ENCODE results near the gene ZBTB16. TPM values are rescaled to one million over a fixed set of nuclear protein-coding genes. Genes with fewer than 3 reads are reported as not detected.

The ZBTB16 gene
- polyA plus RNA-seq, 1 donor from 2014 or later: 0.45 TPM

GRCh38 chr11:114128399-114128798 lies 68.9 kb downstream of the ZBTB16 start:
- H3K9me3 ChIP-seq (ENCODE audit: low read length): no peaks in the 10 kb centered on the region
- peaks cover 22% of the 10 kb centered on the region for H3K79me2 ChIP-seq (replicated peaks; ENCODE audit: insufficient read depth, low read length)
- H3F3A ChIP-seq (ENCODE audit: insufficient read depth, low read length, poor library complexity, severe bottlenecking): peaks cover 3% of the 10 kb centered on the region
- H3K27ac ChIP-seq (ENCODE audit: low read length): no peak overlapping the region
- no peaks in the 10 kb centered on the region for H3K9me2 ChIP-seq (ENCODE audit: insufficient read depth, low read length)
- no peaks in the 10 kb centered on the region for H4K20me1 ChIP-seq (ENCODE audit: insufficient read depth)
- H3K27me3 ChIP-seq (ENCODE audit: insufficient read depth, low read depth, low read length): no peaks in the 10 kb centered on the region
- TF ChIP-seq EP300 (conservative IDR thresholded peaks at IDR 0.05; ENCODE audit: poor library complexity, severe bottlenecking) (no peak), MXI1 (conservative IDR thresholded peaks at IDR 0.05; ENCODE audit: poor library complexity, severe bottlenecking) (no peak), RAD21 (conservative IDR thresholded peaks at IDR 0.05) (no peak), EZH2 (IDR thresholded peaks at IDR 0.05; ENCODE audit: borderline replicate concordance, insufficient read depth, low read length, poor library complexity, severe bottlenecking) (no peak), REST (IDR thresholded peaks at IDR 0.05; ENCODE audit: borderline replicate concordance) (no peak), POLR2AphosphoS5 (IDR thresholded peaks at IDR 0.05) (no peak), SMC3 (conservative IDR thresholded peaks at IDR 0.05; ENCODE audit: poor library complexity) (no peak), TAF1 (IDR thresholded peaks at IDR 0.05; ENCODE audit: low read depth) (no peak)
- TF ChIP-seq, protein P1, sequence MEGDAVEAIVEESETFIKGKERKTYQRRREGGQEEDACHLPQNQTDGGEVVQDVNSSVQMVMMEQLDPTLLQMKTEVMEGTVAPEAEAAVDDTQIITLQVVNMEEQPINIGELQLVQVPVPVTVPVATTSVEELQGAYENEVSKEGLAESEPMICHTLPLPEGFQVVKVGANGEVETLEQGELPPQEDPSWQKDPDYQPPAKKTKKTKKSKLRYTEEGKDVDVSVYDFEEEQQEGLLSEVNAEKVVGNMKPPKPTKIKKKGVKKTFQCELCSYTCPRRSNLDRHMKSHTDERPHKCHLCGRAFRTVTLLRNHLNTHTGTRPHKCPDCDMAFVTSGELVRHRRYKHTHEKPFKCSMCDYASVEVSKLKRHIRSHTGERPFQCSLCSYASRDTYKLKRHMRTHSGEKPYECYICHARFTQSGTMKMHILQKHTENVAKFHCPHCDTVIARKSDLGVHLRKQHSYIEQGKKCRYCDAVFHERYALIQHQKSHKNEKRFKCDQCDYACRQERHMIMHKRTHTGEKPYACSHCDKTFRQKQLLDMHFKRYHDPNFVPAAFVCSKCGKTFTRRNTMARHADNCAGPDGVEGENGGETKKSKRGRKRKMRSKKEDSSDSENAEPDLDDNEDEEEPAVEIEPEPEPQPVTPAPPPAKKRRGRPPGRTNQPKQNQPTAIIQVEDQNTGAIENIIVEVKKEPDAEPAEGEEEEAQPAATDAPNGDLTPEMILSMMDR (IDR thresholded peaks at IDR 0.05; ENCODE audit: poor library complexity, severe bottlenecking): no peak
- H3K36me3 ChIP-seq (ENCODE audit: insufficient read depth, low read length): no peaks in the 10 kb centered on the region
- H3K9ac ChIP-seq (ENCODE audit: low read length): no peak overlapping the region
- no peak overlapping the region for H3K4me3 ChIP-seq (ENCODE audit: low read length)
- H3K4me2 ChIP-seq (ENCODE audit: low read length): no peak overlapping the region
- no peak overlapping the region for H2AFZ ChIP-seq (ENCODE audit: low read depth, low read length)

DNA sequence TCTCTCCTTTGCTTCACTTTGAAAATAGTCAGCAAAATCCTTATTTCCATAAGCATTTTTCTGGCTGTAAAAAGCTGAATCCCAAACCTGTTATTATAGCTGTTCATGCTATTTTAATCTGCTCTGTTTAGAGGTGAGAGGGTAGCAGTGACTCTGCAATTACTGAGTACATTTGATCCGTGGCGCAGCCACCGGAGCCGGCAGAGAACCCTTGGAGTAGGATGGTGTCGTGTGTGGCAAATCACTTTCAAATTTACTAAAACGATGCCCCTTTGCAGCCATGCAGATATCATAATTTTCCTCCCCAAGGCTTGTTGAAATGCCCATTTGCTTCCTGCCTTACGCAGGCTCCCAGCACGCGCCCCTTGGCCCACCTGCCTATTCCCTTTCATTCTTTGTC lies 69.6 kb downstream of the ZBTB16 start:
- no peaks in the 10 kb centered on the region for H3K9me3 ChIP-seq (ENCODE audit: low read length)
- no peaks in the 10 kb centered on the region for H3K36me3 ChIP-seq (ENCODE audit: insufficient read depth, low read length)
- no peak overlapping the region for H3K4me3 ChIP-seq (ENCODE audit: low read length)
- no peak for TF ChIP-seq SMC3 (conservative IDR thresholded peaks at IDR 0.05; ENCODE audit: poor library complexity)
- TF ChIP-seq, protein P1 (IDR thresholded peaks at IDR 0.05; ENCODE audit: poor library complexity, severe bottlenecking): no peak
- TF ChIP-seq MXI1 (conservative IDR thresholded peaks at IDR 0.05; ENCODE audit: poor library complexity, severe bottlenecking): no peak
- TF ChIP-seq REST (IDR thresholded peaks at IDR 0.05; ENCODE audit: borderline replicate concordance): no peak
- no peak for TF ChIP-seq TAF1 (IDR thresholded peaks at IDR 0.05; ENCODE audit: low read depth)
- TF ChIP-seq EZH2 (IDR thresholded peaks at IDR 0.05; ENCODE audit: borderline replicate concordance, insufficient read depth, low read length, poor library complexity, severe bottlenecking): no peak
- no peak for TF ChIP-seq POLR2AphosphoS5 (IDR thresholded peaks at IDR 0.05)
- TF ChIP-seq EP300 (conservative IDR thresholded peaks at IDR 0.05; ENCODE audit: poor library complexity, severe bottlenecking): no peak
- no peak for TF ChIP-seq RAD21 (conservative IDR thresholded peaks at IDR 0.05)
- no peak overlapping the region for H3K27ac ChIP-seq (ENCODE audit: low read length)
- H3K4me2 ChIP-seq (ENCODE audit: low read length): no peak overlapping the region
- H3K9ac ChIP-seq (ENCODE audit: low read length): no peak overlapping the region
- peaks cover 3% of the 10 kb centered on the region for H3F3A ChIP-seq (ENCODE audit: insufficient read depth, low read length, poor library complexity, severe bottlenecking)
- H3K27me3 ChIP-seq (ENCODE audit: insufficient read depth, low read depth, low read length): no peaks in the 10 kb centered on the region
- peaks cover 19% of the 10 kb centered on the region for H3K79me2 ChIP-seq (replicated peaks; ENCODE audit: insufficient read depth, low read length)
- H3K9me2 ChIP-seq (ENCODE audit: insufficient read depth, low read length): no peaks in the 10 kb centered on the region
- no peaks in the 10 kb centered on the region for H4K20me1 ChIP-seq (ENCODE audit: insufficient read depth)
- H2AFZ ChIP-seq (ENCODE audit: low read depth, low read length): no peak overlapping the region
